Activated naive CD4-positive, alpha-beta T cell treated with anti-CD3 and anti-CD28 coated beads, Interleukin-2, amount 50 U/mL, for 72 hours (primary cell): ENCODE measurements around the gene PRDX2. TPM values are rescaled to one million over a fixed set of nuclear protein-coding genes. Genes with fewer than 3 reads are reported as not detected.
"Not testable (repeated sequence)": the region's sequence is repeated elsewhere in the genome, so short reads cannot be mapped to it uniquely, and the experiment has no call there.

Source experiments
- ATAC-seq, 2 donors: fragments of 150-1000 bp; cut with Tn5 transposase; 2 replicates each; pipeline ENCODE4 v1.10.0; 2021; ENCODE audit warnings: mild to moderate bottlenecking in 2 of 2, moderate library complexity in 2 of 2
- DNase-seq, 2 donors: peaks; one replicate each; pipeline ENCODE4 v3.0.0; 2021 to 2022; ENCODE audit warnings: low spot score in 2 of 2
- H3K27ac Mint-ChIP-seq, 2 donors: one replicate each; pipeline ENCODE4 v1.8.0; 2022; ENCODE audit warnings: mild to moderate bottlenecking in 2 of 2, mixed read lengths in 2 of 2
- H3K36me3 Mint-ChIP-seq, 2 donors: one replicate each; pipeline ENCODE4 v1.8.0; 2022; ENCODE audit warnings: mixed read lengths in 2 of 2
- H3K9me3 Mint-ChIP-seq, 2 donors: one replicate each; pipeline ENCODE4 v1.8.0; 2022; ENCODE audit warnings: mixed read lengths in 2 of 2
- total RNA-seq, 2 donors: library from RNA; stranded (reverse); gene quantifications; one replicate each; pipeline ENCODE4 v1.2.3, GENCODE V29; 2022

PRDX2 gene
- total RNA-seq, 2 donors from 2014 or later = 317 to 357 TPM

DNA sequence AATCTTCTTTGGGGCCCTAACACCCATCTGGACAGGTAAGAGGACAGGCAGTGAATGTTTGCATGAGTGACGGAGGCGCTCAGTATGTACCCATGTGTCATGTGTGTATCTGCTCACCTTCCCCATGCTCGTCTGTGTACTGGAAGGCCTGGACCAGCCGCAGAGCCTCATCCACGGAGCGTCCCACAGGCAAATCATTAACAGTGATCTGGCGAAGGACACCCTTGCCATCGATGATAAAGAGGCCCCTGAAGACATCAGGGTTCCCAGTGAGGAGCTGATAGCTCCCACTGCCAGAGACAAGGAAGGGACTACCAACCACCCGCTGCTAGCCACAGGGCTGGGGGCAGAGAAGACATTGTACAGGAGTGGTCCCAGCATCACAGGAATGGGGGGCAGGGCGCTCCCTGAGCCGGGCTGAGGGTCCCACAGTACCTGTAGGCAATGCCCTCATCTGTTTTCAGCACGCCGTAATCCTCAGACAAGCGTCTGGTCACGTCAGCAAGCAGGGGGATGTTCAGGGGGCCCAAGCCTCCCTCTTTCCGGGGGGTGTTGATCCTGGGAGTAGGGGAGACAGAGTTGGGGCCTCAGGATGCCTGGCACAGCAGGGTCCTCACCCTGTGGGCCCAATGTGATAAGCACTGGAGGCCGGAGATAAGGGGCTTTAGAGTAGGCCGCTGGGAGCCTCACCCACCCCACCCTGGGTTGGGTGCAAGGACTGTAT lies 1.7 kb downstream of the PRDX2 start:
- H3K27ac Mint-ChIP-seq = no peak overlapping the region
- ATAC-seq (no peak), DNase-seq (no peak)
- no peaks in the 10 kb centered on the region for H3K9me3 Mint-ChIP-seq
- peaks cover 9 to 15% of the 10 kb centered on the region in 2 donors for H3K36me3 Mint-ChIP-seq

DNA sequence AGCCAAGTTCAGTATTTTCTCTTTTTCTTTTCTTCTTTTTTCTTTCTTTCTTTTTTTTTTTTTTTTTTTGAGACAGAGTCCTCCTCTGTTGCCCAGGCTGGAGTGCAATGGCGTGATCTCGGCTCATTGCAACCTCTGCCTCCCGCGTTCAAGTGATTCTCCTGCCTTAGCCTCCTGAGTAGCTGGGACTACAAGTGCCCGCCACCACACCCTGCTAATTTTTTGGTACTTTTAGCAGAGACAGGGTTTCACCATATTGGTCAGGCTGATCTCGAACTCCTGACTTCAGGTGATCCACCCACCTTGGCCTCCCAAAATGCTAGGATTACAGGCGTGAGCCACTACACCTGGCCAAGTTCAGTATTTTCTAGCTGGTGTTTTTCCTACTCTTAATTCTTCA lies 4.0 kb downstream of the PRDX2 start:
- not testable (repeated sequence) for H3K27ac Mint-ChIP-seq, DNase-seq, ATAC-seq, H3K9me3 Mint-ChIP-seq
- H3K36me3 Mint-ChIP-seq = peaks cover 14 to 30% of the 10 kb centered on the region in 2 donors

DNA sequence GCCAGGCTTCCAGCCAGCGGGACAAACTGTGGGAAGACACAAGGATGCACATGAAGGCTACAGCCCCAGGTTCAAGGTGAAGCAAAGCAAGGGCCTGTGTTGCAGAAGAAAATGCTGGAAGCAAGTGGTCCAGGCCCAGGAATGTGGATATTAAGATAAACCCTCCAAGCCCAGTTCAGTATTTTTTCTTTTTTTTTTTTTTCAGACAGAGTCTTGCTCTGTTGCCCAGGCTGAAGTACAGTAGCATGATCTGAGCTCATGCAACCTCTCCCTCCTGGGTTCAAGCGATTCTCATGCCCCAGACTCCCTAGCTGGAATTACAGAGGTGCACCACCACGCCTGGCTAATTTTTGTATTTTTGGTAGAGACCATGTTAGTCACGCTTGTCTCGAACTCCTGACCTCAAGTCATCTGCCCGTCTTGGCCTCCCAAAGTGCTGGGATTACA lies 4.4 kb downstream of the PRDX2 start:
- ATAC-seq (no peak), DNase-seq (no peak)
- H3K9me3 Mint-ChIP-seq = no peaks in the 10 kb centered on the region
- no peak overlapping the region for H3K27ac Mint-ChIP-seq
- peaks cover 14 to 30% of the 10 kb centered on the region in 2 donors for H3K36me3 Mint-ChIP-seq

DNA sequence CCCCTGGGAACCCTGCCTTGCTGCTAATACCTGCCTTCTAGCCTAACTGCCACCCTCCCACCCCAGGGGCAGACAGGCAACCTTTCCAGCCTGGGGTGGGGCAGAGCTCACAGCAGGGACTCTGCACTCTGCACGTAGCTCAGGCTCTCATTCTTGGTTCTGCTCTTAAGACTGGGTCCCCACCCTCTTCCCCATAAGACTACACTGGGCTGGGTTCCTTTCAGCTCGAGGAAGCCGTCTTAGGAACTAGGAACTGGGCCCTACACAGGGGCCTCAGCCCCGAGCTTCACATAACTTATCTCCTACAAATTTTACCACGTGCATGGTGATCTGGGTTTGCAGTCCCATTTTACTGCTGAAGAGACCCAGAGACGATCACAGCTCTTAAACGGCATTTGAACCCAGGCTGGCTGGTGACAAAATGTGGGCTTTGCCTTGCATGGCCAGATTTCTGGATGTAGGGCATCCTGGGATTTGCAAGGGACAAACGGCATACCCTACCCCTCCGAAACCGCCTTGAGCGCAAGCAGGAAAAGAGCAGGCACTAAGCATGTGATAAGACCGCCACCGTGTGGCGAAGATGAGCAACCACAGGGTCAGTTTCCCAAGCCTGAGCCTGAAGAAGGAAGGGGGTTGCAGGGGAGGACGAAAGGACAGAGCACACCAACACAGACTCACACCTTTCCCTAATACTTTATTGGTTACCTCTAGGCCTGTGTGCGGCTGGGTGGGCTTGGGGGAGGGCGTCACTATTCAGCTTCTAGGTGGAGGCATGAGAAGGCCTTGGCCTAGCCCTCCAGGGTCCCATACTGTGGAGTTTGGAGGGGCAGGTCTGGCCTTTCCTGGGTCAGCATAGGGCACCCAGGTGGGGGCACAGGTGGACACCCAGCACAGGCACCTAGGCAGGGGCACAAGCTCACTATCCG lies 5.2 kb downstream of the PRDX2 start:
- peak; percentile 78 to 79 for DNase-seq
- peak; percentile 8 to 11 for ATAC-seq
- H3K9me3 Mint-ChIP-seq = no peaks in the 10 kb centered on the region
- peaks cover 18 to 30% of the 10 kb centered on the region in 2 donors for H3K36me3 Mint-ChIP-seq
- H3K27ac Mint-ChIP-seq = peak overlapping the region; percentile 72 to 100

DNA sequence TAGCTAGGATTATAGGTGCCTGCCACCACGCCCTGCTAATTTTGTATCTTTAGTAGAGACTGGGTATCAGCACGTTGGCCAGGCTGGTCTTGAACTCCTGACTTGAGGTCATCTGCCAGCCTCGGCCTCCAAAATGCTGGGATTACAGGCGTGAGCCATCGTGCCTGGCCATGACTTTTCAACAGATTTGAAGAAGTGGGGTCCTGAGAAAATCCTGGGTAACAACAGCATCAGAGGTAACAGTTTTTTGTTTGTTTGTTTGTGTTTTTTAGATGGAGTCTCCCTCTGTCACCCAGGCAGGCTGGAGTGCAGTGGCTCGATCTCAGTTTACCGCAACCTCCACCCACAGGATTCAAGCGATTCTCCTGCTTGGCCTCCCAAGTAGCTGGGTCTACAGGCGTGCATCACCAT lies 6.6 kb downstream of the PRDX2 start:
- Mint-ChIP-seq H3K27ac (peak overlapping the region; percentile 72 to 100), H3K36me3 (peaks cover 21 to 27% of the 10 kb centered on the region in 2 donors), H3K9me3 (no peaks in the 10 kb centered on the region)
- DNase-seq (no peak), ATAC-seq (no peak)

DNA sequence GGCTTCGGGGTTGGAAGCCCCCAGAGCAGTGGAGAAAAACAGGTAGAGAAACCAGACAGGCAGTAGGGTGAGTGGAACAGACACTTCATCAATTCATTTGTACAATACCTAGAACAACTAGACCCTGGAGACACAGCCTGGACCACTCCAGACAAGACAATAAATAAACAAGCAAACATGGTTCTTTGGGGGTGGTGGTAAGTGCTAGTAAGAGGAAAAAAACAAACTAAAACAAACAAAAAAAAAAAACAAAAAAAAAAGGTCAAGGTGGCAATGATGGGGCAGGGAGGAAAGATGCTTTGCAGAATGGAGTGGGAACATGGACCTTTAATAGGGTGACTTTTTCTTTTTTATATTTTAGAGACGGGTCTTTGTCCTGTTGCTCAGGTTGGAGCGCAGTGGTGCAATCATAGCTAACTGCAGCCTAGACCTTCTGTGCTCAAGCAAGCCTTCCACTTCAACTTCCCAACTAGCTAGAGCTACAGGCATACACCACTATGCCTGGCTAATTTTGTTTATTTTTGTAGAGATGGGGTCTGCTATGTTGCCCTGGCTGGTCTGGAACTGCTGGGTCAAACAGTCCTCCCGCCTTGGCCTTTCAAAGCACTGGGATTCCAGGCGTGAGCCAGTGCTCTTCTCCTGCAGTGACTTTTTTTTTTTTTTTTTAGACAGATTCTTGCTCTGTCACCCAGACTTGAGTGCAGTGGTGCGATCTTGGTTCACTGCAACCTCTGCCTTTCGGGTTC lies 7.2 kb downstream of the PRDX2 start:
- Mint-ChIP-seq H3K36me3 (peaks cover 21 to 22% of the 10 kb centered on the region in 2 donors), H3K9me3 (no peaks in the 10 kb centered on the region), H3K27ac (peak overlapping the region; percentile 72 to 100)
- ATAC-seq (no peak), DNase-seq (no peak)

DNA sequence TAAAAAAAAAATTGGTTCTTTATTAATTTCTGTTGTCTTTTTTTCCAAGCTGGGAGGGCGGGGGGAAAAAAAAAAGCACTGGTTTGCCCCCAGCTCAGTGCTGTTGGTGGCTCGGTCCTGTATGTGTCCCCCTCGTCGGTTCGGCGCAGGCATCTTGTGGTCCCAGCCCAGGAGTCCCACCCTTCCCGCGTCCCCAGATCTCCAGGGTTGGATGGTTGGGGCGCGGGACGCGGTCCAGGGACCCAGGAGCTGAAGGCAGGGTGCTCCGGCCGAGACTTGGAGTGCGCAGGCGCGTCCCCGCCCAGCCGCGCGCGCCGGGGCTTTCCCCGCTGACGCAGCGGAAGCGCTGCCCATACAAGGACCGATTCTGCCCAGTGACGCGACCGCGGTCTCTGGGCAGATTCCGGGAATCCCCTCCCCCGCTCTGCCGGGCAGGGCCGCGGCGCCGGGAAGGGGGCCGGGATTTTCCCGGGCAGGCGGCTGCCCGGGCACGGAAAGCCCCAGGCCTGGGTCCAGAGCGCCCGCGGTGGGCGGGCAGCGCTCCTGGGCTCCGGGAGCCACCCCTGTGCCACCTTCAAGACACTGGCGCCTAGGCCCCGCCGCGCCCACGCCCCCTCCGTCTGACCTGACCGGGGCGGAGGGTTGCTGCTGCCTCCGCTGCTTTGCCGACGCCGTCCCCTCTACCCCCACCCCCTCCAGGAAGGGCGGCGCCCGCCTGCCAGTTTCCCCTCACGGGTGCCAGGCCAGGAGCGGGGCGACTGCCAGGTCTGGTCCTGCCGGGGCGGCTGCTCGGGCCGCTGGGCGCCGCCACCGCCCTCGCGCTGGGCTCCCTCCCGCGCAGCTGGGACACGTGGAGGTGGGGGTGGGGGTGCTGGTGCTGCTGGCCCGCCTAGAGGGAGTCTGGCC lies 8.1 kb downstream of the PRDX2 start:
- H3K36me3 Mint-ChIP-seq = peaks cover 21 to 22% of the 10 kb centered on the region in 2 donors
- peak; percentile 92 to 98 for DNase-seq
- peak; percentile 38 to 48 for ATAC-seq
- H3K27ac Mint-ChIP-seq = peak overlapping the region; percentile 99 to 100
- no peaks in the 10 kb centered on the region for H3K9me3 Mint-ChIP-seq

DNA sequence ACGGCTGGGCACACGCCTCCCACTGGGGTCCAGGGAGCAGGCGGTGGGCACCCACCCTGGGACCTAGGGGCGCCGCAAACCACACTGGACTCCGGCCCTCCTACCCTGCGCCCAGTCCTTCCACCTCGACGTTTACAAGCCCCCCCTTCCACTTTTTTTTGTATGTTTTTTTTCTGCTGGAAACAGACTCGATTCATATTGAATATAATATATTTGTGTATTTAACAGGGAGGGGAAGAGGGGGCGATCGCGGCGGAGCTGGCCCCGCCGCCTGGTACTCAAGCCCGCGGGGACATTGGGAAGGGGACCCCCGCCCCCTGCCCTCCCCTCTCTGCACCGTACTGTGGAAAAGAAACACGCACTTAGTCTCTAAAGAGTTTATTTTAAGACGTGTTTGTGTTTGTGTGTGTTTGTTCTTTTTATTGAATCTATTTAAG lies 8.7 kb downstream of the PRDX2 start:
- DNase-seq (no peak), ATAC-seq (no peak)
- Mint-ChIP-seq H3K36me3 (peaks cover 21 to 22% of the 10 kb centered on the region in 2 donors), H3K9me3 (no peaks in the 10 kb centered on the region), H3K27ac (peak overlapping the region; percentile 99 to 100)

DNA sequence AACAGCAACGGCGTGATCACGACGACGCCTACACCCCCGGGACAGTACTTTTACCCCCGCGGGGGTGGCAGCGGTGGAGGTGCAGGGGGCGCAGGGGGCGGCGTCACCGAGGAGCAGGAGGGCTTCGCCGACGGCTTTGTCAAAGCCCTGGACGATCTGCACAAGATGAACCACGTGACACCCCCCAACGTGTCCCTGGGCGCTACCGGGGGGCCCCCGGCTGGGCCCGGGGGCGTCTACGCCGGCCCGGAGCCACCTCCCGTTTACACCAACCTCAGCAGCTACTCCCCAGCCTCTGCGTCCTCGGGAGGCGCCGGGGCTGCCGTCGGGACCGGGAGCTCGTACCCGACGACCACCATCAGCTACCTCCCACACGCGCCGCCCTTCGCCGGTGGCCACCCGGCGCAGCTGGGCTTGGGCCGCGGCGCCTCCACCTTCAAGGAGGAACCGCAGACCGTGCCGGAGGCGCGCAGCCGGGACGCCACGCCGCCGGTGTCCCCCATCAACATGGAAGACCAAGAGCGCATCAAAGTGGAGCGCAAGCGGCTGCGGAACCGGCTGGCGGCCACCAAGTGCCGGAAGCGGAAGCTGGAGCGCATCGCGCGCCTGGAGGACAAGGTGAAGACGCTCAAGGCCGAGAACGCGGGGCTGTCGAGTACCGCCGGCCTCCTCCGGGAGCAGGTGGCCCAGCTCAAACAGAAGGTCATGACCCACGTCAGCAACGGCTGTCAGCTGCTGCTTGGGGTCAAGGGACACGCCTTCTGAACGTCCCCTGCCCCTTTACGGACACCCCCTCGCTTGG lies 9.3 kb downstream of the PRDX2 start:
- Mint-ChIP-seq H3K36me3 (peaks cover 21 to 22% of the 10 kb centered on the region in 2 donors), H3K9me3 (no peaks in the 10 kb centered on the region), H3K27ac (peak overlapping the region; percentile 99 to 100)
- DNase-seq = peak; percentile 76 to 81
- no peak for ATAC-seq

DNA sequence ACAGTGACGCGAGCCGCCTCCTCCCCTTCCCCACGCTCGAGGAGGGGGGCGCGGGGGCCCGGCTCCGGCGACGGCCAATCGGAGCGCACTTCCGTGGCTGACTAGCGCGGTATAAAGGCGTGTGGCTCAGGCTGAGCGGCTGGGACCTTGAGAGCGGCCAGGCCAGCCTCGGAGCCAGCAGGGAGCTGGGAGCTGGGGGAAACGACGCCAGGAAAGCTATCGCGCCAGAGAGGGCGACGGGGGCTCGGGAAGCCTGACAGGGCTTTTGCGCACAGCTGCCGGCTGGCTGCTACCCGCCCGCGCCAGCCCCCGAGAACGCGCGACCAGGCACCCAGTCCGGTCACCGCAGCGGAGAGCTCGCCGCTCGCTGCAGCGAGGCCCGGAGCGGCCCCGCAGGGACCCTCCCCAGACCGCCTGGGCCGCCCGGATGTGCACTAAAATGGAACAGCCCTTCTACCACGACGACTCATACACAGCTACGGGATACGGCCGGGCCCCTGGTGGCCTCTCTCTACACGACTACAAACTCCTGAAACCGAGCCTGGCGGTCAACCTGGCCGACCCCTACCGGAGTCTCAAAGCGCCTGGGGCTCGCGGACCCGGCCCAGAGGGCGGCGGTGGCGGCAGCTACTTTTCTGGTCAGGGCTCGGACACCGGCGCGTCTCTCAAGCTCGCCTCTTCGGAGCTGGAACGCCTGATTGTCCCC lies 10.1 kb downstream of the PRDX2 start, which contains the start of gene JUNB:
Gene JUNB, plus strand, starts transcription at position 142 of the 706 bp plus-strand sequence. Its CDS starts 286 bp downstream, at position 428.
- Mint-ChIP-seq H3K9me3 (no peaks in the 10 kb centered on the region), H3K27ac (peak within 1 kb of the TSS; percentile 99 to 100), H3K36me3 (peaks cover 21 to 22% of the 10 kb centered on the region in 2 donors)
- ATAC-seq = peak; percentile 50 to 52
- DNase-seq = peak; percentile 98 to 99

DNA sequence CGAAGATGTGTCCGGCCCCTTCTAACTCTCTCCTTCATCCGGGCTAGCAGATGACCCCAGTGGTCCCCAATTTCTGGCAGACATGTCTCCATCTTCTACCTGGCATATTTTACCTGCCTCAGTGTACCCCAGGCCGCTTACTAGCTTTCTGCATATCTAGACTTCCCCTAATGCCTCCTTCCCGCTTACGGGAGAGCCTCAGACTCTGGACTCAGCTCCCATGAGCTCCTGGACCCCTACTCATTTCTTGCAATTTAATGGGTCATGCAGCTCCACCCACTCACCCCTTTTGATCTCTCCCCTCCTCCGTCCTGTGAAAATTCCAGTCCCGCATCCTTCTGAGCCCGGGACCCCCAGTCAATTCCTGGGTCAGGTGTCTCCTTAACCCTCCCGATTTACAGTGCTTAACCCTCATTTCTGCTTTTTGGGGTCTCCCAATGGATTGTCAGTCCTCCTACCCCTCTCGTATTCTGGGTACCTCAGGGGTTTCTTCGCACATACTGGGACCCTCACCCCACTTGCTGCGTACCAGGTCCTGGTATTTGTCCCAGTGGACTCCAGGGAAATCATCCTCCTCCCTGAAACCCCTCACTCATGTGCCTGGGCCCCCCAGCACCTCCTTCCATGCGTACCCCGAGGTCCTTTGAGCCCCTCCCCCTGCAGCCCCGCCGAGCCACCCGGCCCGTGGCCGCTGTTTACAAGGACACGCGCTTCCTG lies 10.8 kb downstream of the PRDX2 start:
- H3K9me3 Mint-ChIP-seq = no peaks in the 10 kb centered on the region
- ATAC-seq = no peak
- peak overlapping the region; percentile 98 to 100 for H3K27ac Mint-ChIP-seq
- DNase-seq = no peak
- peaks cover 21 to 22% of the 10 kb centered on the region in 2 donors for H3K36me3 Mint-ChIP-seq

DNA sequence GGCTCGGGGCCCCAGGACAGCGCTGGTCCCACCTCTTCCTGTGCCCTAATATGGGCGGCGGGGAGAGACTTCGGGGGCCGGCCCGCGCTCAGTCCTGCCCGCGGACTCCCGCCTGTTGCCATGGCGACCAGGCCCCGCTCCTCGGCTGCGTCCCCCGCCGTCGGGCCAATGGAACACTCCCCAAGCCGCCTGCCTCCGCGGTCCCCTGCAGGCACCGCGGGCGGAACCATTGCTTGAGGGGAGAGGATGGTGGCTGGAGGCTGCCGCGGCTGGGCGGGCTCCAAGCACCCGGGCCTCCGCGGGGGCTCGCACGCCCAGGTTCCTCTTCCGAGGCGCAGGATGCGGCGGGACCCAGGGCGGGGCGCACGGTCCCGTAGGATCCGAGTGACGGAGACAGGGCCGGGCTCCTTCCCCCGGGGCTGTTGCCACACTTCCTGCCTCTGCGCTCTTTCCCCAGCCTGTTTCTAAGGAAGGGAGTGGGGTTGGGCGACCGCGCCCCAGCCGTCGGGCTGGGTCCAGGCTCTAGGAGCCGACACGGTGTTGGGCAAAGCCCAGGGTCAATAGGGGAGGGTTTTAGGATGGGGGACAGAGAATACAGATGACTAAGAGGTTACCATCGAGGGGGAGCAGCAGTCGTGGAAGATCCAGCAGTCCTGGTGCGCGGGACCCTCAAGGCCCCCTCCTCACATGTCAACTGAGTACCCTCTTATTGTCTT lies 11.5 kb downstream of the PRDX2 start:
- DNase-seq (peak; percentile 98), ATAC-seq (peak; percentile 56 to 59)
- Mint-ChIP-seq H3K36me3 (peaks cover 21 to 22% of the 10 kb centered on the region in 2 donors), H3K9me3 (no peaks in the 10 kb centered on the region), H3K27ac (peak overlapping the region; percentile 98 to 100)
